ENCODE measurements around the gene ARHGAP4. TPM values are rescaled to one million over a fixed set of nuclear protein-coding genes. Genes with fewer than 3 reads are reported as not detected.

The ARHGAP4 gene
- total RNA-seq, 4 donors from 2014 or later: 2.6 to 10.7 (median 4.4) TPM

GRCh38 chrX:153903238-153903980 lies 22.7 kb downstream of the ARHGAP4 start:
- intact Hi-C loops (cut with DNase I; ENCODE audit: low total_unique reads): no loop called here
- Histone ChIP-seq H3K27me3 (peaks cover 0 to 1% (median 0%) of the 10 kb centered on the region in 3 donors), H3K9me3 (no peaks in the 10 kb centered on the region), H3K36me3 (no peaks in the 10 kb centered on the region), H3K27ac (peak overlapping the region in 3 of 4 donors; percentile 40 to 55 (median 48)), H3K4me1 (peaks cover 0 to 9% of the 10 kb centered on the region in 2 donors), H3K4me3 (peak overlapping the region in 1 of 4 donors; percentile 45)
- no peak for ATAC-seq
- no peak for DNase-seq
- no peak for TF ChIP-seq POLR2A (IDR thresholded peaks at IDR 0.05)
- TF ChIP-seq CTCF (IDR thresholded peaks at IDR 0.05 in 4 of 5, conservative IDR thresholded peaks at IDR 0.05 in 1 of 5): no peak
- in situ Hi-C loops (cut with MboI; ENCODE audit: low sequenced_read_pairs in 4 of 4): no loop called here

GRCh38 chrX:153902385-153902784 lies 23.7 kb downstream of the ARHGAP4 start:
- in situ Hi-C loops (cut with MboI; ENCODE audit: low sequenced_read_pairs in 4 of 4): no loop called here
- H3K27ac ChIP-seq: no peak overlapping the region
- no peak for DNase-seq
- H3K9me3 ChIP-seq: no peaks in the 10 kb centered on the region
- no peak overlapping the region for H3K4me3 ChIP-seq
- TF ChIP-seq CTCF (IDR thresholded peaks at IDR 0.05 in 4 of 5, conservative IDR thresholded peaks at IDR 0.05 in 1 of 5) (no peak), POLR2A (IDR thresholded peaks at IDR 0.05) (no peak)
- ATAC-seq: no peak
- H3K4me1 ChIP-seq: peaks cover 0 to 9% of the 10 kb centered on the region in 2 donors
- intact Hi-C loops (cut with DNase I; ENCODE audit: low total_unique reads): no loop called here
- H3K27me3 ChIP-seq: peaks cover 0 to 4% (median 0%) of the 10 kb centered on the region in 3 donors
- no peaks in the 10 kb centered on the region for H3K36me3 ChIP-seq

GRCh38 chrX:153901753-153902140 lies 24.3 kb downstream of the ARHGAP4 start:
- ATAC-seq (no peak), DNase-seq (no peak)
- Histone ChIP-seq H3K4me1 (peaks cover 0 to 9% of the 10 kb centered on the region in 2 donors), H3K27me3 (peaks cover 0 to 4% (median 0%) of the 10 kb centered on the region in 3 donors), H3K27ac (no peak overlapping the region), H3K9me3 (no peaks in the 10 kb centered on the region), H3K4me3 (no peak overlapping the region), H3K36me3 (no peaks in the 10 kb centered on the region)
- intact Hi-C loops (cut with DNase I; ENCODE audit: low total_unique reads) (no loop called here), in situ Hi-C loops (cut with MboI; ENCODE audit: low sequenced_read_pairs in 4 of 4) (no loop called here)
- no peak for TF ChIP-seq POLR2A (IDR thresholded peaks at IDR 0.05)
- TF ChIP-seq CTCF (IDR thresholded peaks at IDR 0.05 in 4 of 5, conservative IDR thresholded peaks at IDR 0.05 in 1 of 5): no peak

- in situ Hi-C loops (cut with MboI; ENCODE audit: low sequenced_read_pairs in 4 of 4): no loop called here
- H3K27ac ChIP-seq: no peak overlapping the region
- ATAC-seq (peak in 1 of 2 donors; percentile 62), DNase-seq (peak; percentile 31 to 45)
- TF ChIP-seq CTCF (IDR thresholded peaks at IDR 0.05 in 4 of 5, conservative IDR thresholded peaks at IDR 0.05 in 1 of 5): no peak
- TF ChIP-seq POLR2A (IDR thresholded peaks at IDR 0.05): no peak
- no peak overlapping the region for H3K4me3 ChIP-seq
- no peaks in the 10 kb centered on the region for H3K36me3 ChIP-seq
- intact Hi-C loops (cut with DNase I; ENCODE audit: low total_unique reads): no loop called here
- H3K27me3 ChIP-seq: peaks cover 0 to 4% (median 0%) of the 10 kb centered on the region in 3 donors
- H3K9me3 ChIP-seq: no peaks in the 10 kb centered on the region
- peaks cover 0 to 9% of the 10 kb centered on the region in 2 donors for H3K4me1 ChIP-seq
These were observed 25.0 kb downstream of the ARHGAP4 start for GRCh38 chrX:153900831-153901752.
